Astrocyte (in vitro differentiated cells and primary cell): ENCODE measurements around the gene GTF3C1.

ENCODE experiments used
- CTCF ChIP-seq: IDR thresholded peaks from 2 replicates; pipeline ENCODE4 v1.5.1; 2011; ENCODE audit warnings: low read depth, mild to moderate bottlenecking, inconsistent platforms, low read length, moderate library complexity; ENCODE audit not compliant: insufficient read depth
- EZH2 ChIP-seq: IDR thresholded peaks from 2 replicates; pipeline ENCODE4 v1.6.1; 2012; ENCODE audit warnings: mild to moderate bottlenecking, low read length, inconsistent platforms; ENCODE audit not compliant: insufficient read depth

- no peak for TF ChIP-seq CTCF
- no peak for TF ChIP-seq EZH2
Measured at GRCh38 chr16:27428026-27428785, 121.5 kb downstream of the GTF3C1 start.
